HG03025 (cell line): Measurements from ENCODE around the gene ATP9A.
"Not testable (repeated sequence)": the region's sequence is repeated elsewhere in the genome, so short reads cannot be mapped to it uniquely, and the experiment has no call there.

Source experiments
- ATAC-seq: cut with Tn5 transposase; IDR thresholded peaks from one replicate; pipeline ENCODE4 v1.9.1; 2021; ENCODE audit warnings: mild to moderate bottlenecking, moderate library complexity; ENCODE audit not compliant: unreplicated experiment, low FRiP score

ATP9A gene

GRCh38 chr20:51665543-51666118 is 102.6 kb downstream of the ATP9A start:
- ATAC-seq = no peak

- ATAC-seq = no peak
These were observed 106.5 kb downstream of the ATP9A start for GRCh38 chr20:51661609-51662178.

GRCh38 chr20:51660672-51661608 is 107.2 kb downstream of the ATP9A start:
- ATAC-seq = no peak

GRCh38 chr20:51659491-51660050 is 108.6 kb downstream of the ATP9A start:
- ATAC-seq = no peak

- ATAC-seq = no peak
These were observed 111.4 kb downstream of the ATP9A start for GRCh38 chr20:51656726-51657260.

- ATAC-seq = not testable (repeated sequence)
These were observed 112.1 kb downstream of the ATP9A start for GRCh38 chr20:51656089-51656488.

GRCh38 chr20:51654495-51654894 is 113.7 kb downstream of the ATP9A start:
- ATAC-seq = no peak

GRCh38 chr20:51654060-51654459 is 114.1 kb downstream of the ATP9A start:
- ATAC-seq = no peak

- ATAC-seq = no peak
These were observed 115.0 kb downstream of the ATP9A start for GRCh38 chr20:51653226-51653625.

- no peak for ATAC-seq
These were observed 116.2 kb downstream of the ATP9A start for GRCh38 chr20:51651921-51652549.

GRCh38 chr20:51650685-51651134 is 117.5 kb downstream of the ATP9A start:
- no peak for ATAC-seq

GRCh38 chr20:51648571-51648947 is 119.6 kb downstream of the ATP9A start:
- no peak for ATAC-seq

- no peak for ATAC-seq
These were observed 120.3 kb downstream of the ATP9A start for GRCh38 chr20:51647674-51648570.

- not testable (repeated sequence) for ATAC-seq
These were observed 124.4 kb downstream of the ATP9A start for GRCh38 chr20:51643810-51644209.

- ATAC-seq = no peak
These were observed 124.8 kb downstream of the ATP9A start for GRCh38 chr20:51643390-51643789.

GRCh38 chr20:51641866-51642265 is 126.3 kb downstream of the ATP9A start:
- ATAC-seq = no peak

- ATAC-seq = no peak
These were observed 127.4 kb downstream of the ATP9A start for GRCh38 chr20:51640743-51641142.

- no peak for ATAC-seq
These were observed 128.9 kb downstream of the ATP9A start for GRCh38 chr20:51639206-51639832.

- no peak for ATAC-seq
These were observed 130.9 kb downstream of the ATP9A start for GRCh38 chr20:51637241-51637640.
